ENCODE measurements around the gene GDPD4. TPM values are rescaled to one million over a fixed set of nuclear protein-coding genes. Genes with fewer than 3 reads are reported as not detected.

GDPD4 gene
- total RNA-seq, 1 donor, result not detected

DNA sequence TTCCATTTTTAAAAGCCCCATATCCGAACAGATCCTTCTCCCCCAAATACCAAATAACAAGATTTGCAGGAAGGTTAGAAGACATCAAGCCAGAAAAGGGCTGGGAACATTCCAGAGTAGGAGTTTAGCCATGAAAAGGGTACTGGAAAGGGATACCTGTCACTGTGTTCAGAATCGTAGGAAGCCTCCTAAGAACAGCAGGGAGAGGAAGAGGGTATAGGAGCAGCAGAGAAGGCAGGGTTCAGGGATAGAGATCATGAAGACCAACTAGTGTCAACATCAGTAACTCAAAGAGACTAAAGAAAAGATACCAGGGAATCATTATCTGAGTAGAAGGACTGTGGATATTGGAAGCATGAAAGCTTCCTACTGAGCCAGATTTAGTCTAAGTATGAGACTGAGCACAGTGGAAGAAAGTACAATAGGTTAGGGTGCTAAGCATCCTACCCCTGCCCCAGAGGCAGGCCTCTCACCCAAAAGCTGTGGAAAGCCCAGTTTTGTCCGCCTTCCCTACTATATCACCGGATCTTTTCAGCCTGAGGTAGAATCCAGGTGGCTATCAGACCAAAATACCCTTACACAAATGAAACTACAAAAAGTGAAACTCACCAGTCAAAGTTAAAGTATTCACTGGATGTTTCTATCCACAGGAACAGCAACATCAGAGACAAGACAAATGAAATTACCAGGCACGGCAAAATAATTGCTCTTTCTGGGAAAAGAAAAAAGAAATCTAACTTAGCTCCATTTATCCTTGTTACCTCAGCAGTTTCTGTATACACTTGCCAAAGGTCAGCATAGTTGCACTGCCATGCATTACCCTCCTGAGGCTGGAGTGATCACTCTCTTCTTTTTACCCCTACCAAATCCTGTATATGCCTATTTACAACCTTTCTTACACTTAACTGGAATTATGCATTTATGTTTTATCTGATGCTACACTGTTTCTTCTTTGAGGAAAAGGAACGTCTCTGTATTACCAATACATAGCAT, 16.7 kb downstream of the GDPD4 start:
- no peak overlapping the region for H3K4me3 ChIP-seq (ENCODE audit: low read depth, low read length)
- DNase-seq (ENCODE audit: low read depth), result no peak
- TF ChIP-seq, protein P1, sequence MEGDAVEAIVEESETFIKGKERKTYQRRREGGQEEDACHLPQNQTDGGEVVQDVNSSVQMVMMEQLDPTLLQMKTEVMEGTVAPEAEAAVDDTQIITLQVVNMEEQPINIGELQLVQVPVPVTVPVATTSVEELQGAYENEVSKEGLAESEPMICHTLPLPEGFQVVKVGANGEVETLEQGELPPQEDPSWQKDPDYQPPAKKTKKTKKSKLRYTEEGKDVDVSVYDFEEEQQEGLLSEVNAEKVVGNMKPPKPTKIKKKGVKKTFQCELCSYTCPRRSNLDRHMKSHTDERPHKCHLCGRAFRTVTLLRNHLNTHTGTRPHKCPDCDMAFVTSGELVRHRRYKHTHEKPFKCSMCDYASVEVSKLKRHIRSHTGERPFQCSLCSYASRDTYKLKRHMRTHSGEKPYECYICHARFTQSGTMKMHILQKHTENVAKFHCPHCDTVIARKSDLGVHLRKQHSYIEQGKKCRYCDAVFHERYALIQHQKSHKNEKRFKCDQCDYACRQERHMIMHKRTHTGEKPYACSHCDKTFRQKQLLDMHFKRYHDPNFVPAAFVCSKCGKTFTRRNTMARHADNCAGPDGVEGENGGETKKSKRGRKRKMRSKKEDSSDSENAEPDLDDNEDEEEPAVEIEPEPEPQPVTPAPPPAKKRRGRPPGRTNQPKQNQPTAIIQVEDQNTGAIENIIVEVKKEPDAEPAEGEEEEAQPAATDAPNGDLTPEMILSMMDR (IDR thresholded peaks at IDR 0.05; ENCODE audit: insufficient read depth, low read length), result no peak

DNA sequence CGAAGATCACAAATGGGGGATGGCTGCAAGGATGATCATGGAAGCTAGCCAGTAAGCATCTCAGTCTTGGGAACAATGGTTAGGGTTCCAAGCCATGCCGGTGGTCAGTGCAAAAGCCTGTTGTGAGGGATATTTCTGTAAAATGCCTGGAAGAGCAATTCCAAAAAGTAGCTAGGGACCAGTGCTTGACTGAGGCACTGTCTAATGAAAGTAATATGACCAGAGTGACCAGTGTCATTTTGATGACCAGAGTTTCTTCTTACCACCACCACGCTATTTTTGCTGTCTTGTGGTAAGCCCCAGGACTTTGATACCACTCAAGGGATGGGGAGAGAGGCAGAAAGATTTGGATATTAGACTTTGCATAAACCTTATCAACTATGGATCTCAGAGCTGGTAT, 18.4 kb downstream of the GDPD4 start:
- no peak overlapping the region for H3K4me3 ChIP-seq (ENCODE audit: low read depth, low read length)
- TF ChIP-seq, protein P1 (IDR thresholded peaks at IDR 0.05; ENCODE audit: insufficient read depth, low read length), result no peak
- DNase-seq (ENCODE audit: low read depth), result peak; percentile 18

DNA sequence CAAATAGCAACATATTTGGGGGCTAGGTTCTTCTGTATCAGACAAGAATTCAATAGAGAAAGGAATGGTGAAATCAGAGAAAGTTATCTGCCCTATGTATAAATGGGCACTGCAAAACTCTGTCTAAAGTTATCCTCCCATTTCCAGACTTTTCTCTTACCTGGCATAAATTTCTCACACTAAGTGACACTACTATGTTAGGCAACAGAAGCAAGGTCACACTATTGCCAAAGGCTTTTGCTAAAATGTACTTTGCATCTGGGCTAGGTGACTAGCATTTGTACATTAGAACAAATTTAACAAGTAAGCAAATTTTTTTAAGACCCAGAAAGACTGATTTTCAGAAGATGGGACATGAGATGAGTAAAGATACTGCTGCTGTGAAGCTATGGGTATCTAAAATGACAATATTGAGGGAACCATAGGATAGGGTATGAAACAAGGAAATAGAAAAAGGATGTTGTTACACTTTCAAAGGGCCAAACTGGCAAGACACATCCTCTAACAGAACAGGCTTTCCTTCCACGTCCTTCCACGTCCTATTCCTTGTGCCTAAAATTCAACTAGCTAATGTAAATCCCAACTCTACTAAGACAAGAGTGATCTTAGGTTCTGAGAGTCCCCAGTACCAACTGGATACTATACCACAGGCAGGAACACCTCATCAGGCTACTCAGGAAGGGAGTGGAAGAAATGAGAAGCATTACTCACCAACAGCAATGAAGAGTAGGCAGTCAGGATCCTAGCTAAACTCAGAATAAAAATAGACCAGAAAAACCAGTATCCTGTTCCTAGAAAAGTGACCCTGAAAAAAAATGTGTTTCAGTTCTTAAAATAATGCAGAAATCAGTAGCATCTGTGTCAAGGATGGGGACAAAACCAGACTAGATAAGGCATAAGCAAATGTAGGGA, 22.6 kb downstream of the GDPD4 start:
- peak; percentile 30 for DNase-seq (ENCODE audit: low read depth)
- TF ChIP-seq, protein P1 (IDR thresholded peaks at IDR 0.05; ENCODE audit: insufficient read depth, low read length), result no peak
- H3K4me3 ChIP-seq (ENCODE audit: low read depth, low read length), result no peak overlapping the region

DNA sequence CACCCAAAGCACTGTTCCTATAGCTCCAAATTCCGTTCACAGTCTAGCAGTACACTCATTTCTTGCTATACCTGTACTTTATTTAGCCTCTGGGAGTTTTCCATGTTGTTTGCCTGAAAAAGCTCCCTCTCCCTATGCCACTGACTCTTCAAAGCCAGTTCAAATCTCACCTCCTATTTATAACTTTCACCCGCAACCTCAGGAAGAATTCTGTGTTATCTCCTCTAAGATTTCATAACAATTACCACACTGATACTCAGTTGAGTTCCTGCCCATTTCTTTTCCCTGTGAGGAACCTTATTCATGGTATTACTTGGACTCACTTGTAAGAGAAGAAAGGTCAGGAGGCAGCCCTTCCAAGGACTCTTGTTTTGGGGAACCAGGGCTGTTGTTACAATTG, 25.2 kb downstream of the GDPD4 start:
- TF ChIP-seq, protein P1 (IDR thresholded peaks at IDR 0.05; ENCODE audit: insufficient read depth, low read length), result no peak
- H3K4me3 ChIP-seq (ENCODE audit: low read depth, low read length), result no peak overlapping the region
- peak; percentile 63 for DNase-seq (ENCODE audit: low read depth)

DNA sequence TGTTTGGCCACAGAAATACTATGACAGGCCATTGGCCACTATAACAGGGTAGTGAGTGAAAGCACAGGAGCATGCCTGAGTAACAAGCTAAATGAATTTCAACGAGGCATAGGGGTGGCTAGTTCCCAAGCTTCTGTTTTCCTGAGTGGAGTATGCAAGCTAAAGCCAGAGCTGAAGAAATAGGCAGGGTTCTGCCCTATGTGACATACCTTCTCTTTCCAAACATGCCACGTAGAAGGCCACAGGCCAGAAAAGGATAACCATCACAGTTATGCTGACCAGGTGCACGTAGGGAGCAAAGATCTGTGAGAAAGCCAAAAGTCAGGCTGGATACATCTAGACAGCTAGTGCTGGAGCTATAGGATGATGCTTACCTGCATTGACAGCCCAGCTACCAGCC, 30.6 kb downstream of the GDPD4 start:
- H3K4me3 ChIP-seq (ENCODE audit: low read depth, low read length), result no peak overlapping the region
- DNase-seq (ENCODE audit: low read depth), result no peak
- TF ChIP-seq, protein P1 (IDR thresholded peaks at IDR 0.05; ENCODE audit: insufficient read depth, low read length), result no peak

DNA sequence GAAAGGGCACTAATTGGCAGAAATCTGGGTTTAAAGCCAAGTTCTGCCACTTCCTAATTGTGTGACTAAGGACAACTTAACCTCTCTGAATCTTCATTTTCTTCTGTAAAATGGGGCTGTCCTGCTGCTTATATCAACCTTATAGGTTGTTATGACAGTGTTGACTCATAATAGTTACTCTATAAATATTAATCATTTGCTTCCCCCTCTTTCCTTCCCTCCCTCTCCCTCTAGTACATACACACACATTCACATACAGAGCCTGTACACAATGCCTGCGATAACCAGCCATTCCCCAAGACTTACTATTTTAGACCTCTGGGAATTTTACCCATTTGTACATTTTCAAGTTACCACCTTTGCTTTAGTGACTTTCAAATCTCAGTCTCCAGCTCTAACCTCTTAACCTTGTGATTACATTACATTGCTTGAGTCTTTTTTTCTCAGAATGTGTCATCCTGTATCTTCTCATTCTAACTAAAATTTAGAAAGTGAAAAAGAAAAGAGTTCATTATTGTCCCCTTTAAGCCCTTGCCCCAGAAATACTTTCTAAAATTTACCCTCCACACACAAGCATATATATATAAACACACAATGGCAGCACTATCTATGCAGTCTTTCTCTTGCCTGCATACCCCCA, 31.9 kb downstream of the GDPD4 start:
- no peak for DNase-seq (ENCODE audit: low read depth)
- no peak overlapping the region for H3K4me3 ChIP-seq (ENCODE audit: low read depth, low read length)
- TF ChIP-seq, protein P1 (IDR thresholded peaks at IDR 0.05; ENCODE audit: insufficient read depth, low read length), result no peak

All from fibroblast of the aortic adventitia (primary cell).